Astrocyte (in vitro differentiated cells and primary cell): ENCODE measurements around the gene UTY. TPM values are rescaled to one million over a fixed set of nuclear protein-coding genes. Genes with fewer than 3 reads are reported as not detected.

Experiments used
- DNase-seq: peaks from one replicate; pipeline ENCODE4 v3.0.0-alpha.2; 2010; ENCODE audit warnings: low read depth
- FAIRE-seq: peaks from 2 replicates; lab custom pipeline; 2011; peaks lifted over from hg19 to GRCh38; lab: Jason Lieb, UNC
- H2AFZ ChIP-seq: 2 replicates; pipeline ENCODE4 v1.6.0; 2012; ENCODE audit warnings: low read depth, low read length, inconsistent platforms
- H3K27ac ChIP-seq: 2 replicates; pipeline ENCODE4 v1.5.1; 2011; ENCODE audit warnings: low read depth, low read length, inconsistent platforms
- H3K27me3 ChIP-seq: 2 replicates; pipeline ENCODE4 v1.6.0; 2011; ENCODE audit warnings: low read length, inconsistent platforms; ENCODE audit not compliant: insufficient read depth
- H3K36me3 ChIP-seq: 2 replicates; pipeline ENCODE4 v1.5.1; 2011; ENCODE audit warnings: low read length, inconsistent platforms; ENCODE audit not compliant: insufficient read depth
- H3K4me1 ChIP-seq: 2 replicates; pipeline ENCODE4 v1.5.1; 2011; ENCODE audit warnings: low read length, inconsistent platforms; ENCODE audit not compliant: insufficient read depth
- H3K4me2 ChIP-seq: 2 replicates; pipeline ENCODE4 v1.6.0; 2012; ENCODE audit warnings: low read length, inconsistent platforms
- H3K4me3 ChIP-seq: 2 replicates; pipeline ENCODE4 v1.5.1; 2011; ENCODE audit warnings: low read depth, mild to moderate bottlenecking, low read length, inconsistent platforms; ENCODE audit not compliant: insufficient read depth
- H3K79me2 ChIP-seq: 2 replicates; pipeline ENCODE4 v1.6.0; 2012; ENCODE audit warnings: mild to moderate bottlenecking, low read length, inconsistent platforms; ENCODE audit not compliant: insufficient read depth
- H3K9ac ChIP-seq: 2 replicates; pipeline ENCODE4 v1.6.0; 2012; ENCODE audit warnings: mild to moderate bottlenecking, low read length, inconsistent platforms
- H3K9me3 ChIP-seq: 2 replicates; pipeline ENCODE4 v1.5.1; 2012; ENCODE audit warnings: low read depth, mild to moderate bottlenecking, low read length, inconsistent platforms; ENCODE audit not compliant: insufficient read depth
- H4K20me1 ChIP-seq: 2 replicates; pipeline ENCODE4 v1.6.0; 2012; ENCODE audit warnings: low read length, inconsistent platforms; ENCODE audit not compliant: insufficient read depth
- H3K27ac Mint-ChIP-seq: one replicate; pipeline ENCODE4 v1.8.0; 2021; ENCODE audit warnings: mild to moderate bottlenecking, mixed read lengths; ENCODE audit not compliant: unreplicated experiment
- H3K27me3 Mint-ChIP-seq: one replicate; pipeline ENCODE4 v1.8.0; 2021; ENCODE audit warnings: low read depth, mixed read lengths; ENCODE audit not compliant: unreplicated experiment
- H3K36me3 Mint-ChIP-seq: one replicate; pipeline ENCODE4 v1.8.0; 2021; ENCODE audit warnings: low read depth, mixed read lengths; ENCODE audit not compliant: unreplicated experiment
- H3K4me1 Mint-ChIP-seq: one replicate; pipeline ENCODE4 v1.8.0; 2021; ENCODE audit warnings: low read depth, mixed read lengths; ENCODE audit not compliant: unreplicated experiment
- H3K4me3 Mint-ChIP-seq: one replicate; pipeline ENCODE4 v1.8.0; 2021; ENCODE audit warnings: mild to moderate bottlenecking, moderate library complexity, mixed read lengths; ENCODE audit not compliant: unreplicated experiment
- H3K9me3 Mint-ChIP-seq: one replicate; pipeline ENCODE4 v1.8.0; 2021; ENCODE audit warnings: mild to moderate bottlenecking, mixed read lengths; ENCODE audit not compliant: unreplicated experiment
- CTCF ChIP-seq: IDR thresholded peaks from 2 replicates; pipeline ENCODE4 v1.5.1; 2011; ENCODE audit warnings: low read depth, mild to moderate bottlenecking, inconsistent platforms, low read length, moderate library complexity; ENCODE audit not compliant: insufficient read depth
- EZH2 ChIP-seq: IDR thresholded peaks from 2 replicates; pipeline ENCODE4 v1.6.1; 2012; ENCODE audit warnings: mild to moderate bottlenecking, low read length, inconsistent platforms; ENCODE audit not compliant: insufficient read depth
- total RNA-seq: library from RNA; stranded (reverse); gene quantifications from 2 replicates; pipeline ENCODE4 v1.2.1, GENCODE V29; 2021

UTY gene
- total RNA-seq, 1 donor from 2014 or later: 14.9 TPM

GRCh38 chrY:13233118-13233517 lies 246.7 kb downstream of the UTY start:
- Histone ChIP-seq H3K4me2 (no peak overlapping the region), H2AFZ (no peak overlapping the region), H3K9me3 (no peaks in the 10 kb centered on the region), H4K20me1 (no peaks in the 10 kb centered on the region), H3K36me3 (no peaks in the 10 kb centered on the region), H3K27me3 (no peaks in the 10 kb centered on the region), H3K27ac (no peak overlapping the region), H3K79me2 (no peaks in the 10 kb centered on the region), H3K9ac (no peak overlapping the region), H3K4me1 (no peaks in the 10 kb centered on the region), H3K4me3 (no peak overlapping the region)
- H3K4me1 Mint-ChIP-seq: peaks cover 7% of the 10 kb centered on the region
- DNase-seq: no peak
- H3K36me3 Mint-ChIP-seq: no peaks in the 10 kb centered on the region
- H3K27me3 Mint-ChIP-seq: no peaks in the 10 kb centered on the region
- H3K4me3 Mint-ChIP-seq: no peak overlapping the region
- H3K9me3 Mint-ChIP-seq: peaks cover 2% of the 10 kb centered on the region
- H3K27ac Mint-ChIP-seq: no peak overlapping the region
- TF ChIP-seq CTCF (no peak), EZH2 (no peak)
- FAIRE-seq: no peak

DNA sequence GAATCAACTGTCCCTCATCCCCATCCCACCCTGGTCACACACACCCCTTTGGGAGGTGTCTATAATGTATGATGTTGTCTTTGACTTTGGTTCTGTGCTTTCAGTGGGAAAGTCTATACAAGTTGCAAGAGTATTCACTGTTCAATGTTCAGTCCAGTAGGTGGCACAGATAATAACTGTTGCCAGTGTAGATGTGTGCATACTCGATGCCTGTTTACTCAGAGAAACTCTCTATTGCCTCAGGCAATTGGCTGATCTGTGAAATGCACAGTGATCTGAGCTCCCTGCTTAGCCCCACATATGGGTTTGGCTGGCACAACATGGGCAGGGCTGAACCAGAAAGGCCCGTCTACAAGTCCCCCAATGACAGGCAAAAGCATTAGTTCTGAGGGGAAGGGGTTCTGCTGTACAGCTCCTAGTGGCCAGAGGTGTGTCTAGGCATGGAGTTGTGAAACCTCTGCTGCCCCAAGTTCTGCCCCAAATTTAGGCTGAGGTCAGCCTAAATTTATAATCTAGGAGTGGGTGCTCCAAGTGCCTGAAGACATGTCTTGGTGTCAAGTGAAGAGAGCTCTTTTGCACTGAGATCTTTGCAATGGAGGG lies 252.4 kb downstream of the UTY start:
- TF ChIP-seq EZH2 (no peak), CTCF (no peak)
- FAIRE-seq (no peak), DNase-seq (no peak)
- Mint-ChIP-seq H3K4me3 (no peak overlapping the region), H3K36me3 (no peaks in the 10 kb centered on the region), H3K9me3 (peaks cover 2% of the 10 kb centered on the region), H3K4me1 (no peaks in the 10 kb centered on the region), H3K27ac (no peak overlapping the region), H3K27me3 (no peaks in the 10 kb centered on the region)
- H3K27me3 ChIP-seq: no peaks in the 10 kb centered on the region
- no peak overlapping the region for H3K4me2 ChIP-seq
- H3K27ac ChIP-seq: no peak overlapping the region
- no peak overlapping the region for H3K4me3 ChIP-seq
- H3K79me2 ChIP-seq: no peaks in the 10 kb centered on the region
- H4K20me1 ChIP-seq: no peaks in the 10 kb centered on the region
- H3K9ac ChIP-seq: no peak overlapping the region
- no peaks in the 10 kb centered on the region for H3K9me3 ChIP-seq
- no peaks in the 10 kb centered on the region for H3K36me3 ChIP-seq
- no peak overlapping the region for H2AFZ ChIP-seq
- H3K4me1 ChIP-seq: no peaks in the 10 kb centered on the region

DNA sequence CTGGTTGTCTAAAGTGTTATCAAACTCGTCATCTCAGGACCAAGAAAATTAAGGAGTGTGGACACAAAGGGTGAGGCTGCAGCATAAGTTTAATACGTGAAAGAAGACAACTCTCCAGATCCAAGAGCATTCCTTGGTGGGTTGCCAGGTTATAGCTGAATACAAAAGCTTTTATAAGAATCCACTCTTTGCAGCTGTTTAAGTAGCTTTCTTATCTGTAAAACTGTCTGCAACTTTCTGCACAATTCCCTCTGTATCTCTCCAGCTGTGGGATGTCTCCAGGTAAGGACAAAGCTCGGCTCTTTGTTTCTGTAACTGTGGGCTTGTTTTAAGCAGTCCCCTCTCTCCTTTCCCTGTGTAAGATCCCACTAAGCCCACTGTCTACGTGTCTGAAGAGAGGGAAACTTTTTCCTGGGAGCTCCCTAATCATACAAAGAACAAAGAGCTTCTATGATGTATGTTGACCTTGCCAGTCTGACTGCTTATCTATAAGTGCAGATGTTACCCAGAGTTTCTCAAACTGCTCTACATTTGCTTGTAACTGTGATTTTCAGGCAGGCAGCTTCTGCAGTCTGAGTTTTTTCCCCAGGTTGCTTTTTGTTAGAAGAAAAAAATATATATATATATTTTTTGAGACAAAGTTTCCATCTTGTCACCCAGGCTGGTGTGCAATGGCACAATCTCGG lies 268.7 kb downstream of the UTY start:
- H3K9ac ChIP-seq: no peak overlapping the region
- FAIRE-seq: no peak
- no peaks in the 10 kb centered on the region for H3K9me3 Mint-ChIP-seq

More for the DNA sequence above, 268.7 kb downstream of the UTY start:
- Mint-ChIP-seq H3K27me3 (no peaks in the 10 kb centered on the region), H3K36me3 (no peaks in the 10 kb centered on the region), H3K4me1 (peaks cover 2% of the 10 kb centered on the region), H3K4me3 (no peak overlapping the region), H3K27ac (no peak overlapping the region)
- Histone ChIP-seq H3K27me3 (no peaks in the 10 kb centered on the region), H3K4me3 (no peak overlapping the region), H2AFZ (no peak overlapping the region), H3K36me3 (no peaks in the 10 kb centered on the region), H3K9me3 (no peaks in the 10 kb centered on the region), H3K79me2 (no peaks in the 10 kb centered on the region), H4K20me1 (no peaks in the 10 kb centered on the region), H3K4me2 (no peak overlapping the region), H3K27ac (no peak overlapping the region), H3K4me1 (no peaks in the 10 kb centered on the region)
- no peak for TF ChIP-seq CTCF
- TF ChIP-seq EZH2: no peak
- DNase-seq: no peak
